ENCODE results near the gene RPRM.
"Not testable (repeated sequence)": the region's sequence is repeated elsewhere in the genome, so short reads cannot be mapped to it uniquely, and the experiment has no call there.

Gene RPRM

DNA sequence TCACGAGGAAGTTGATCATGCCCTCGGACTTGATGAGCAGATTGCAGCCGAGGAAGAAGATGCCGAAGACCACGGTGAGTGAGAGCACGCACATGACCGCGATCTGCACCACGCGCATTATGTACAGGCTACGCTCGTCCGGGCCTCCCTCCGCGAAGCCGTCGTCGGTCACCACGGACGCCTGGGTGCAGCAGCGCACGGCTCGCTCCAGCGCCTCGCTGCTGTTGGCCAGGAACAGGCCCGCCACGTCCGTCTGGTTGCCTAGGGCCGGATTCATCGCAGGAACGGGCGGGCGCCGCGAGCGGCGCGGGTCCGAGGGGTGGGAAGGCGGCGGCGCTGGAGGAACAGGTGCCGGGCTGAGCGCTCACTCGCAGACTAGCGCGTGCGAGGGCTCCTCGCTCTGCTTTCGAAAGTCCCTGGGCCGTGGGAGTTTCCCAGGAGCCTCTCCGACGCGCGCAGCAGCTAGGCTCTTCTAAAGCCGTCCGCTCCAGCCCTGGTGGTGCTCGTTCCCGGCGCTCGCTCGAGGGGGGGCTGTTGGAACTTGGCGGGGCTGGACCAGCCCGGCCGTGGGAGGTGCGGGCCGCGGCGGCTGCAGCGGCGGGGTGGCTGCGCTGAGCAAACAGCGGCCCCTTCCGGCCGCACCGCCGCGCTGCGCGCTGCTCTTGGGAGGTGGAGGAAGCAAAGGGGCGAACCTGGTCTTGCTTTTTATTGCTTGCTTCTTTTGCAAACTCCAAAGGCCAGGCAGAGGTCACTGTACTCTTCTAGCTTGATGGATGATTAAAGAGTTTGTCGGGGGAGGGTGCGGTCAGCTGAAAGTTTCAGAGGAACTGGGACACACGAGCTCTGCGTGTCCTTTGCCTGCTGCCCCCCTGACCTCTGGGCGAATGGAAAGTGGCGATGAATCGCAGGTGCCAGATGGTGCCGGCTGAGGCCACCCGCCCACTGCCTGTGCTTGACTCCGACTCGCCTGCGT lies at the start of gene RPRM:
Gene RPRM, minus strand, starts transcription at position 474 of the 973 bp plus-strand sequence. Its CDS starts 197 bp downstream, at position 277.
- no peak for DNase-seq (ENCODE audit: low read depth, low spot score)

DNA sequence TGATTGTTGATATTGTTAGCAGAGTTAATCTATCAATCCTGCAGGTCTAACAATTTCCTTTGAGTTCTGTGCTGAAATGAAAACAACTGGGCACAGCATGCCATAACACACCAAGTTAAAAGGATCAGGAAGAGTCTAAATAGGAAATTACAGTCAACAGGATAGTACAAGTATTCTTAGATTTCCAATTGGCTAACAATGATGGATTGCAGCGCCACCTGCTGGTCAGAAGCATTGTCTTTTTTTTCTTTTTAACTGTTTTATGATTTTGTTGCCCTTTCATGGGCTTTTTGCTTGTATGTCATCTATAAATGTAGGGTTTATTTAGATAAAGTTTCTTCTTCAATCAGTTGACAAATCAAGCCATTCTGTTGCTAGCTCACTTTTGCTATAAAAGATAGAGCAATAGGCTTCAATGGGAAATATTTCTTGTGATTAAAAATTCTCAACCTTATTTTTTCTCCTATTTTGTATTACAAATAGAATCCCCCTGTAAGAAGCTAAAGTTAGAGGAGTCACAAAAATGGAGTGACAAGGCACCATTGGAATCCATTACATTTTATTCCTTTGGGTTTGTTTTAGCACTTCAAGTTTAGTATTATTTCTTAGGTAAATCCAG lies 40.8 kb upstream of the RPRM start:
- DNase-seq (ENCODE audit: low read depth, low spot score): no peak

DNA sequence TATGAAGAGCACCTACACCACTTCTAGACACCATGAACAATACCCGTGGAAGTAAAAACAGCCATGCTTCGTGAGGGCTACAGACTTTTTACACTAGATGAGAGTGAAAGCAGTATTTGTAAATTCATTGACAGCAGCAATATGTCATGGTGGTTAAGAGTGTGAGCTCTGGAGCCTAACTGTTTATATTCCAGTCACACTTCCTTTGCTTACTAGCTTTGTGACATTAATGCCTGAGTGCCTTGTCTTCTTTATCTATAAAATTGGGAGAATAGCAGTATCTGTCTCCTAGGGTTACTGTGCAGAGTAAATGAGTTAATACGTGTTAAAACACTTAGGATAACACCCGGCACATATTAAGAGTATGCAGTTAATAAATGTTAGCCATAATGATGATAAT lies 33.8 kb upstream of the RPRM start:
- no peak for DNase-seq (ENCODE audit: low read depth, low spot score)

DNA sequence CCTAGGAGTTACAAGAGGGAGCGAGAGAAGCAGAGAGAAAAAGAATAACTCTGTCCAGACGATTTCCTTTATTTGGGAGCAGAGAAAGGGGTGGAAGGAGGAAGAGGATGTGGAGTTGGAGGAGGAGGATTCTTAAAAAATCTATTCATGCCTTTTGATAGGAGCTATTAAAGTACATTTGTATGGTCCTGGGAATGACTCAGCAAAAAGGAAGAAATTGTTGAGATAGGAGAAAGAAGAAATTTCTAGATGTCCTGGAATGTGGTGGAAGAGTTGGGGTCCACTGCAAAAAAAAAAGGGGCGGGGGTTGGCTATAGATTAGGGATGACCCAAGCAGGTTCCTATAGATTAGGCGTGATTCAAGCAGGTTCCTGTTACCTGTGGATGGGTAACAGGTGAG lies 32.4 kb upstream of the RPRM start:
- no peak for DNase-seq (ENCODE audit: low read depth, low spot score)

DNA sequence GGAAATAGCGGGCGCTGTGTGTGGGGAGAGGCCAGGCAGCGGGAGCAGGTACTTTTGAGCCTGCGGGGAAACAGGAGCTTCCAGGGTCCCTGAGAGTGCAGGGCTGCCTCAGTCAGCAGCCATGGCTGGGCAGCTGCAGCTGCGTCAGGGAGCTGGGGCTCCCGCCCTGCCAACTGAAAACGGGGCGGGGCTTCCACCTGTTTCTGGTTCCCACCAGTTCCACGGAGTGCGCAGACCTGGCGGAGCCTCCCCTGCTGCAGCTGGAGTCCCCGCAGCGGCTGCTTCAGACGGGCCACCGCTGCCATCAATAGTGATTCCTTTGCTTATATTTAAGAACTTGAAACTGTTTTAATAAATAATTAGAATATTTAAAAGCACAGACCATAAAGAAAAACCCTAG lies 30.6 kb upstream of the RPRM start:
- DNase-seq (ENCODE audit: low read depth, low spot score): no peak

DNA sequence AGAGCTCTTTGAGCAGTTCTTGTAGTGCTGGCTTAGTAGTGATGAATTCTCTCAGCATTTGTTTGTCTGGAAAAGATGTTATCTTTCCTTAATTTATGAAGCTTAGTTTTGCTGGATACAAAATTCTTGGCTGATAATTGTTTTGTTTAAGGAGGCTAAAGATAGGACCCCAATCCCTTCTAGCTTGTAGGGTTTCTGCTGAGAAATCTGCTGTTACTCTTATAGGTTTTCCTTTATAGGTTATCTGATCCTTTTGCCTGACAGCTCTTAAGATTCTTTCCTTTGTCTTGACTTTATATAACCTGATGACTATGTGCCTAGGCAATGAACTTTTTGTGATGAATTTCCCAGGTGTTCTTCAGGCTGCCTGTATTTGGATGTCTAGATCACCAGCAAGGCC lies 27.9 kb upstream of the RPRM start:
- not testable (repeated sequence) for DNase-seq (ENCODE audit: low read depth, low spot score)

DNA sequence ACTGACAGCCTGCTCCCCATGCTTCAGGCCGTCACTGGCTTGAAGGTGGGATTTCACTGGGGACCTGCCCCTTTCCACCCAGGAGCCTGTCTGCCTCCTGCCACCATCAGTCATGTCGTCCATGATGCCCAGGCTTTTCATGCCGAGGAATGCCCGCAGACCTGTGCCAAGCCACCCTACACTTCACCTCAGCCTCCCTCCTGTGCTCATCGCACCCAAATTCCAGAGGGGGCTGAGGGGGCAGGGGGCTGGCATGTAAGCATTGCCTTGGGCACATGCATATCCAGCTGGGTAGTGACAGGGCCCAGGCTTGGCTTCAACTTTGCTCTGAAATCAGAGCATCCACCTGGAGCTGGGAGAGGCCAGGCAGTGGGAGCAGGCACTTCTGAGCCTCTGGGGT lies 20.9 kb upstream of the RPRM start:
- no peak for DNase-seq (ENCODE audit: low read depth, low spot score)

DNA sequence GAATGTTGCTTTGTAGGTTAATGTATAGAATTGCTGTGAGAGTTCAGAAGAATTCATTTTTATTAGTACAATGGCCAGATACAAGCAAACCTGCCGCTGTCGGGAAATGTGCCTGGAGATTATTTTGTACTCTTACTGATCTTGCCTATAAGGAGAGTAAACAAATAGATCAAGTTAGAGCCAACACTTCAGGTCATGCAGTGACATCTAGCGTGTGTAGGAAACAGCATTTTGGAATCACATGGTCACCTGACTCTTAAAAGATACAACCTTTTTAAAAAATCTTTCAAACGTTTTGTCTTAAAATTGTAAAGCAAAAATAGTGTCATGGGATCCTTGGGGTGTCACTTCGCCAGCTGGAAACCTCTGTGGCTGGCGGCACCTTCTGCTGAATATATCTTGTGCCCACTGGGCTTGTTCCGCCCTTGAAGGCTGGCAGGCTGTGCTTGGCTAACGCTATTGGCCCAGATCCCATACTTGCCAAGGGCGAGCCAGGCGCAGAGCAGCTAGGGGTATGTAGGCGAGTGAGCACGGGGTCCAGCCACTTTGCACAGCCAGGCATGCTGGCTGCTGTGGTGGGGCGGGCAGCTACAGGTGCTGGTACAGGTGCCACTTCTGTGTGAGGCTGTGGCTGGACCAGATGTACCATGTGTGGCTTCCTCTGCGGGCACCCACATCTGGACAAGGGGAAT lies 19.5 kb upstream of the RPRM start:
- DNase-seq (ENCODE audit: low read depth, low spot score): no peak

DNA sequence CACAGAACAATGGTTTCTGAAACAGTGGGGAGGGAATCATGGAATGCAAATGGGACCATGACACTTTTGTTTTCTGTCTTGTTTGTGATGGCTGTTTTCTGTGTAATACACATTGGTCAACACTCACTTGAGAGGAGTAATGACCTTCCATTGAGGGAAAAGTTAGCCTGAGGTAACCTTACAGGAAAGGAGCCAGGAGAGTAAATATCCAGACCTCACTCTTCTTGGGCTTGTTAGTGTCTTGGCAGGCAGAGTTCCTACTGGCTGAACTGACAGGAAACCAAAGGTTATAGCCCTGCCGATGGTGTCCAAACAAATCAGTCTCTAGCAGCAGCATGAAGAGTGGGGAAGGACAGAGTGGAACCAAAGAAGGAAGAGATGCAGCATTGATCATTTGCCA lies 17.2 kb upstream of the RPRM start:
- no peak for DNase-seq (ENCODE audit: low read depth, low spot score)

DNA sequence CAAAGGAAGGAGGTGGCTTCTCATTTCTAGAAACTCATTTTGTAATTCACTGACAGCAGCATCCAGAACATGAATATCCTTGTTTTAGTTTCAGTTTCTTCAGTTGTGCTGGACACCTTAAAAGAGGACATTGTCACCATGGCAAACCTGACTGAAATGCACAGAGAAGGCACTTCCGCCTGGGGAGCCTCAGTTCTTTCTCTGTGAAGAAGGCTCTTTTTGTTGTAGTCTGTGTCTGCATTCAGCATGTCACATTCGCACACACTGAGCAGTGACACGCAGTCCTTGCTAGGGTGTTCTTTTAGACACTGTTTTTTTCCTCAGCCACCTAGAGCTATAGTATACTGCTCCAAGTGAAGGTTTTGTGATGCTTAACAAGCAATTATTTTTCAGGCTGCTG lies 9.5 kb upstream of the RPRM start:
- DNase-seq (ENCODE audit: low read depth, low spot score): no peak

DNA sequence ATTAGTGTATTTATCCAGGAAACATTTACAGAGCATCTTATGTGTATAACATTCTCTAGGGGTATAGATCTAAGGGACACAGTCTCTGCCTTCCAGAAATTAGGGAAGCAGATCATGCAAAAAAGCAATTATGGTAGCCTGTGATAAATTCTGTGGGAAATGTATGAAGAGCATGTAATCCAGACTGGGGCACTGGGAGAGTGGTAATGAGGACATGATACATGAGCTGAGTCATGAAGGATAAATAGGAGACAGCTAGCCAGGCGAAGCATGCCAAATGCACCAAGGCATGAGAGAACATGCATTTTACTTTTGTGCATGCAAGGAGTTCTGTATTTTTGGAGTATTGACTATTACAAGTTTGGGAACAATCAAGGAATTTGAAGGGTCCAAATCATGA lies 8.9 kb upstream of the RPRM start:
- no peak for DNase-seq (ENCODE audit: low read depth, low spot score)

DNA sequence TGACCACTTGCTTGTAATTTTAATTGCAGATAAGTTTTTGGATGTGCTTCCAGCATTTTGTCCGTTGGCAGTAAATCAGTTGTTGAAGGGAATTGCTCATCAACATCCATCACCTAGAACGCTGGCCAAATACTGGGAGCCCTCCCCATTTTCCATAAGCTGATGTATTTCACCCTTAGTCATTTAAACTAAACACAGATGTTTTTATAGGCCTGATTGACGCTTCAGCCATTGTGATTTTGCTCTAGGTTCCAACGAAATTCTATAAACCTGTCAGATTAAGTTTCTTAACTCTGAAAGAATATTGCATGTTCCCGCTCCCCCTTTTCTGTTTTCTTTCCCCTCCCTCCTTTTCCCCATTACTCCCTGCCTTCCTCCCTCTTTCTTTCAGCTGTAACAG lies 1.0 kb upstream of the RPRM start:
- no peak for DNase-seq (ENCODE audit: low read depth, low spot score)

DNA sequence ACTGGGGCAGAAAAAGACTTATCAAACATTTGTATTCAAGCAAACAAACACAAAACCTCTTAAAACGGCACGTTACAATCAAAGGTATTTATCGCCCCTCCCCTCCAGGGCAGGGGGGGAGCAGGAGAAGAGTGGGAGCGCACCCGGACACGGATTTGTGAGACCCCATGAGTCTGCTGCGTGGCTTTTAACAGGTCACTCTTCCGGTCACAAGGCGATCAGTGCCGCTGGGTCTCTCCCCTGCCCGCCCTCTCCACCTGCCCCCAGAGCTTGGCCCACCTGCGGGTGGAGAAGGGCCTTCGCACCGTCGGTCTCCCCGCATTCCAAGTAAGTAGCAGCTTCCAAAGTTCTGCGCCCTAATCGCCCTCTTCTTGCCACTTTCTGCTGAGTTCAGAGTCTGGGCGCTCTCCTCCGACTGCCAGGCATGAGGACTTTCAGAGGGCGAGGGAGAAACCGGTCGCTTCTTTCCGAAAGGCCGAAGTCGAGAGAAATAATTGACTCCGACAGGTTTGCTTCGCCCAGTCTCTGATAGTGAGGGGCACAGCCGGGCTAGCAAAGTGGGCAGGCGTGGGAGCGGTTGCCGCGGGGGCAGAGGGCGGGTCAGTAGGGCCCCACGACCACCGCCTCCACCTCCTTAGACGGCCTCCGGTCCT lies 800 bp downstream of the RPRM start:
- no peak for DNase-seq (ENCODE audit: low read depth, low spot score)

DNA sequence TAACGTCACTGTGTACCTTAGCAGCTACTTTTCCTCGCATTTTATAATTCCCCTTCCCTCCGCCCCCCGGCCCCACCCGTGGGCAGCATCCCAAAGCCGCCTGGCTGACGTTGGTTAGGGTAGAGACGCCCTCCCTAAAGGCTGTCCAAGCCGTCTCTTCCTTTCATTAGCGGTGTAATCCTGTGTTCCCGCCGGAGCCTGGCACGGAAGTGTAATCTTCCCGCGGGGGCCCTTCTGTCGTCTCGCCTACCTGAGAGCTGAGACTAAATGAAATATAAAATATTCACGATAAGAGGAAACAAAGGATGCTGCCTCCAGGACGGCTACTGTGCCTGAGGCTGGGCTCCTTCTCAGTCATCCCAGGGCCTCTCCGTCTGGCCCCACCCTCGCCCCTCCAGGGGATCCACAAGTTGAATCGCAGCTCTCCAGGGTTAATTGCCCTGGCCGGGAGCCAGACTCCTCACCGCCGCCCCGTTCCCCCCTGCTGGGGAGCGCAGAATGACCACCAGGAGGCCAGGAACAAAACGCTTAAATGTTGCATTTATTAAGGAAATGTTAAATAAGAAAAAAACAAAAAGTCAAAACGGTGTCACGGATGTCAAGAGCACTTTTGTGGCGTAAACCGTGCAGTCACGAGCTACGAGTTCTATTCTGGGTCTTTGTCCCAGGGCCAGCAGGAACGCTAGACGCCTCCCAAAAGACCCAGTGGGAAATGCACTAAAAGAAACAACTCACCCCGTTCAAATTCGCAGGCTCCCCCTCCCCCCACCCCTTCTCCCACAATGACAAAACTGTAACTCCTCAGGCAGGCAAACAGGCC lies 1.5 kb downstream of the RPRM start:
- no peak for DNase-seq (ENCODE audit: low read depth, low spot score)

DNA sequence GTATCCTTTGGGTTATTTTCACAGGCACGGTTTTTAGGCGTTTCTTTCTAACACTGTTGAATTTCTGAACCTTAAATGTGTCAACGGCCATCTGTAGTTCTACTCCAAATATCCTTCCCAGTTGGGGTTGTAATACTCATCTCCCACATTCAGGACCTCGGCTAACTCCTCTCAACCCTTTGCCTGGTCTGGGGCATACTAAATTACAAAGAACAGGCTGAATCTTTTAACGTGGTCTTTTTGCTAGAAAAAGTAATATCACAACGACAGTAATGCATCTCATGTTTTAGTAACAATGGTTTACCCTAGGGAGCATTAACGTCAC lies 2.1 kb downstream of the RPRM start:
- no peak for DNase-seq (ENCODE audit: low read depth, low spot score)

DNA sequence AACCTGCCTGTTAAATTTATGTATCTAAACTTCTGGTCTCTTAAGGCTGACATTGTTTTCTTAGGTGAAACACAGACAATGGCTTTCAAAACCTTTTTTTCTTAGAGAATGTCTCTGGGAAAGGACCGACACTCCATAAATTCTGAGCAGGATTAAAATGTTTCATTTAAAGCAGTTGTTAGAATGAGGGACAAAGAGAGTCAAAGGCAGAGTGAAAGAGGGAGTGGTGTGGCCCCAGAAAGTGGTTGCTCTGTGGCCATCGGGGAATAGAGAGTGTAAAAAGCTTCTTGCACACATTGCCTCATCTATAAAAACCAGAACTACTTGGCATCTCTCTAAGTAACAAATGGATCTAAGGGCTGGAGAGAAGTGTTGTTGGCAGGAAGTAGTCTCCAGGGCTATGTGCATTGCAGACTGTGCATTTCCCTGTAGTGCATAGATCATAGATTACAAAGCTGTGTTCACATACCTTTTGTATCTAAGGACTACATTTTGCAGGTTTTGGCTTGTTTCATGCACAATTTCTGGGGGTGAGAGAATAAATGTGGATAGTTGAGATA lies 3.6 kb downstream of the RPRM start:
- no peak for DNase-seq (ENCODE audit: low read depth, low spot score)

DNA sequence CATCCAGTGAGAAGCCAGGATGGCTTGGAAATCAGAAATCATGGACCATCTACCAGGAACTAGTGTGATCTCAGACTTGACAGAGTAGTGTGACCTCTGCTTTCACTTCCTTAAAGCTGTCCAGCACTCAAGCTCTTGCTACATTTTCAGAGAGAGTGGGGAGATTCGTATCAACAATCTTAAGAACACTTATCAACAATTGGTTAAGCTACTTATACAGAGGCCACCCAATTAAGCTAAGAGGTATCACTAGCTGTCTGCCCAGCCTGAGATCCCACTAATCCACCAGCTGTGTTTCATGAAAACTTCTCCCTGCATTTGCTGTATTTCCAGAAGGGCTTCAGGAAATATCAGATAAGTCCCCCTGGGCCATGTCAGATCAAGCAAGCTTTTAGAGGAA lies 4.2 kb downstream of the RPRM start:
- no peak for DNase-seq (ENCODE audit: low read depth, low spot score)

DNA sequence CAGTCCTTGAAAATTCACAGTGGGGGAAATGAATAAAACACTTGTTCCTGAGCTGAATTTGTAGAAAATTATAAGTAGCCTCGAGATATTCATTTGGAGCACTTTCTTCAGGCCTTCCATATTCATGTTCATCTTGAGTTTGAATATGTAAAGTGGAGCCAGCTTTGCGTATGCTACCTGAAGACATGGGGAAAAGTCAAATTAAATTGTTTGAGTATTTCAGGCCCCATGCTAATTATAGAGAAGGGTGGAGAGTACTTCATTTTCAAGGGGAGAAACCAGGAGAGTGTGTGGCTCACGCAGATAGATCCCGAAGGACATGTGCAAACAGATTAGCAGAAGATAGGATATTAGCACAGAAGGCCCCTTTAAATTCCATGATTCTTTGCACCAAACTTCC lies 7.7 kb downstream of the RPRM start:
- DNase-seq (ENCODE audit: low read depth, low spot score): no peak

DNA sequence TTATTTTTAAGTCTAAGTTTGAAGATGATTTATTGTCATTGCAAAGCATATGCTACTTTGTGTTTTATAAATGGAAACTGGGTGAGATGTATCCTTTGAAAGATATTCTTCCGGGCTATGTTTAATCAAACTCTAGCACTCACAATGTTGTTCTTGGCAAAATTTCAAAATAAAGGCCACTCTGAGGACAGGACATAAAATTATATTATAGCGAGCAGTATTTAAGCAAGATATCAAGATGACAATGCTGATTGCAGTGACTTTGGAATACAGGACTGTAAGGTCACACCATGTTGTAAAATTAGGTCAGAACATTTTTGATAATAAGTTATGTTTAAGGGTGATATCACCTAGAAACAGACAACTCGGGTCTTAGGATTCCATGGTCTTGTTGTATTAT lies 14.2 kb downstream of the RPRM start:
- no peak for DNase-seq (ENCODE audit: low read depth, low spot score)

DNA sequence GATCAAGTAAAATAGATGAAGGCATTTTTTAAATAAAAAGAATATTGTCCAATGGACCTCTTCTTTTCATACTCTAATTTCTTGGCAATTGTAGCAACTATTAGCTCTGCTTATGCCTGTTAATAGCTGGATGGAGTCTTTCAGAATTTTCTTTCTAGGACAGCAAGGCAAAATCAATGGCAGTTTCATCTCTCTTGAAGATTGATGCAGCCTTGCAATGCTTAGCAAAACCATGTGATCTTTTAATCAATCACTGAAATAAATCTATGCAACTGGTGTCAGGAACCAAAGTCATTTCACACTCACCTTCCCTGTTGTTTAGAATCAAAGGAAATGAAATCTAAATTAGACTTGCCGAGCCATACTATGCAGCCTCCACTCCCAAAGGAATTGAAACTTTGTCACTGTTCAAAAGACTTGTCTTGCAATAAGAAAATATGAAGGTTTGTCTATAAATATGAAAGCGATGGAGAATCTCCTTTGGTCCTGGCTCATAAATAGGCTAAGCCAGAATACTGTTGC lies 16.2 kb downstream of the RPRM start:
- no peak for DNase-seq (ENCODE audit: low read depth, low spot score)

DNA sequence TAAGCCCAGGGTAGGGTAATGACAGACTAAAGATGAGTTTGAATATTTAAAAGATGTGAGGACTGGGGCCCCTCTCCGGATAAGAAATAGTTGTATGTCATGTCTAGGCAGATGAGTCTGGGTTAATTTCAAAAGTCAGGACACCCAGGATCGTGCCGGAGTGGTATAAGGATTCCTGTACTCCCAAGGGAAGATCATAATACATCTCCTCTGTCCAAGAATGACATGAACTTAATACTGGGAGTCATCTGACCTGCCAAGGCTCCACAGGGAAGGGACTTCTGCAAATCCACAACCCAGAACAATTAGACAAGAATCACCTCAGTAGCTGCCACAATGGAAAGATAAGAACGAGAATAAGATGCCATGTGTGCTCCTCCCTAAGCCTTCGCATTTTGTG lies 17.1 kb downstream of the RPRM start:
- DNase-seq (ENCODE audit: low read depth, low spot score): no peak

All from iPS DF 19.7 (cell line).